Right ventricle myocardium superior (tissue), 1 donor: Measurements from ENCODE around the gene LAS1L. TPM values are rescaled to one million over a fixed set of nuclear protein-coding genes. Genes with fewer than 3 reads are reported as not detected.
"Not testable (repeated sequence)": the region's sequence is repeated elsewhere in the genome, so short reads cannot be mapped to it uniquely, and the experiment has no call there.

Source experiments
- ATAC-seq: fragments of 200-7000 bp; cut with Tn5 transposase; one replicate; pipeline ENCODE4 v1.9.1; 2020; ENCODE audit warnings: mild to moderate bottlenecking; ENCODE audit not compliant: poor library complexity
- DNase-seq: peaks from one replicate; pipeline ENCODE4 v3.0.0-alpha.2; 2020
- intact Hi-C: fragments of 100-400 bp; cut with DNase I; formaldehyde crosslinking; loops from one replicate; pipeline ENCODE4 v1.11.2; 2022
- total RNA-seq: library from RNA; stranded (reverse); fragmentation: NEBNext Ultra II Directional; extraction: Animal tissue kit (Norgen Biotek cat#: 25700); gene quantifications from one replicate; pipeline ENCODE4 v1.2.1, GENCODE V29; 2021
- donor health status: DM: no; HTN: yes; CAD: no; lungs with severe emphysema.

The LAS1L gene
- total RNA-seq, 1 donor from 2014 or later, result 10.5 TPM

GRCh38 chrX:65522739-65523372 is 11.7 kb downstream of the LAS1L start:
- intact Hi-C loops, result no loop called here
- ATAC-seq (no peak), DNase-seq (no peak)

- intact Hi-C loops, ATAC-seq, DNase-seq: not testable (repeated sequence)
These were observed 15.1 kb downstream of the LAS1L start for GRCh38 chrX:65519530-65519929.

GRCh38 chrX:65518980-65519379 is 15.6 kb downstream of the LAS1L start:
- ATAC-seq, DNase-seq, intact Hi-C loops: not testable (repeated sequence)

- ATAC-seq, result no peak
- intact Hi-C loops, result no loop called here
These were observed 16.7 kb downstream of the LAS1L start for GRCh38 chrX:65517923-65518322.

GRCh38 chrX:65516756-65517155 is 17.8 kb downstream of the LAS1L start:
- intact Hi-C loops, result no loop called here
- ATAC-seq, result no peak
- no peak for DNase-seq

More at GRCh38 chrX:65517923-65518322, 16.7 kb downstream of the LAS1L start:
- no peak for DNase-seq

GRCh38 chrX:65513610-65514009 is 21.0 kb downstream of the LAS1L start:
- intact Hi-C loops, result no loop called here
- DNase-seq, result no peak
- no peak for ATAC-seq

GRCh38 chrX:65509400-65509799 is 25.2 kb downstream of the LAS1L start:
- DNase-seq (no peak), ATAC-seq (no peak)
- intact Hi-C loops, result no loop called here

- ATAC-seq (no peak), DNase-seq (no peak)
- intact Hi-C loops, result no loop called here
These were observed 25.7 kb downstream of the LAS1L start for GRCh38 chrX:65508851-65509250.

- intact Hi-C loops, result no loop called here
These were observed 32.0 kb downstream of the LAS1L start for GRCh38 chrX:65502618-65503017.

GRCh38 chrX:65493431-65493830 is 41.2 kb downstream of the LAS1L start:
- DNase-seq (no peak), ATAC-seq (no peak)
- intact Hi-C loops, result no loop called here

More at GRCh38 chrX:65502618-65503017, 32.0 kb downstream of the LAS1L start:
- no peak for ATAC-seq
- DNase-seq, result no peak

GRCh38 chrX:65491620-65492019 is 43.0 kb downstream of the LAS1L start:
- ATAC-seq, result no peak
- intact Hi-C loops, result no loop called here
- DNase-seq, result no peak

GRCh38 chrX:65488495-65488894 is 46.1 kb downstream of the LAS1L start:
- DNase-seq (no peak), ATAC-seq (no peak)
- intact Hi-C loops, result no loop called here

GRCh38 chrX:65480960-65481359 is 53.6 kb downstream of the LAS1L start:
- no peak for DNase-seq
- intact Hi-C loops, result no loop called here
- no peak for ATAC-seq

GRCh38 chrX:65479102-65479501 is 55.5 kb downstream of the LAS1L start:
- DNase-seq, ATAC-seq, intact Hi-C loops: not testable (repeated sequence)

GRCh38 chrX:65476564-65476963 is 58.0 kb downstream of the LAS1L start:
- DNase-seq, result no peak
- intact Hi-C loops, result no loop called here
- ATAC-seq, result no peak

GRCh38 chrX:65463550-65463949 is 71.0 kb downstream of the LAS1L start:
- intact Hi-C loops, result no loop called here
- no peak for ATAC-seq
- DNase-seq, result no peak

Other genes with a start within 250 kb of the LAS1L start
- 97.6 TPM for gene MSN, start 132.9 kb upstream of the LAS1L start, total RNA-seq